ENCODE measurements around the gene NBPF12. TPM values are rescaled to one million over a fixed set of nuclear protein-coding genes. Genes with fewer than 3 reads are reported as not detected.
A peak's percentile ranks its signal among the peaks of the same experiment; 100 is the strongest.
"Not testable (repeated sequence)": the region's sequence is repeated elsewhere in the genome, so short reads cannot be mapped to it uniquely, and the experiment has no call there.

The NBPF12 gene
- total RNA-seq, 2 donors from 2014 or later: 30.7 to 33.9 TPM

DNA sequence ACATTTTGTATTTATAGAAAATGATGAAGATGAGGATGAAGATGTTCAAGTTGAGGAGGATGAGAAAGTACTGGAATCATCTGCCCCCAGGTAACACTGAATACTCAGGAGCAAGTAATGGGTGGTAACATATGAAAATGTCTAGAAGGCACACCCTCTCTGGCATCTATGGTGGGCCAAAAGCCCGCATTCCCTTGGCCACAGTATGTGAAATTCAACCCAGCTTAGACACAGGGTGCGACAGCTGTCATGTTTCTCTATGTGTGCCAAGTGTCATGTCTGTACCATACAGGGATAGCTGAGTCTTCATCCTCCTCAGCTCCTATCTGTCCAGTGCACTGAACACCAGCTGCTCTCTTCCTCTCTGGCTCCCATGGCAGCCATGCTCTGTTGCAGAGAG is 26.2 kb downstream of the NBPF12 start:
- H3K4me1 ChIP-seq (ENCODE audit: control insufficient read depth, insufficient read depth, low read length); H3K4me3 ChIP-seq (ENCODE audit: low read length); DNase-seq; H3K36me3 ChIP-seq (ENCODE audit: control insufficient read depth, insufficient read depth, low read length); H3K9me3 ChIP-seq (ENCODE audit: control insufficient read depth, low read length); H3K9ac ChIP-seq (ENCODE audit: extremely low read depth, low read length, poor library complexity, severe bottlenecking); H3K9me3 Mint-ChIP-seq; H3K4me1 Mint-ChIP-seq; H3K27me3 ChIP-seq (ENCODE audit: control insufficient read depth, insufficient read depth, low read length, poor library complexity, severe bottlenecking); H3K27ac ChIP-seq (ENCODE audit: low read depth, low read length); H3K27me3 Mint-ChIP-seq (ENCODE audit: insufficient read depth); H3K4me3 Mint-ChIP-seq; H3K27ac Mint-ChIP-seq: not testable (repeated sequence)
- 87% methylated on average over 2 of the region's 2 CpGs; no CpG with 5 or more reads in 1 of the 2 experiments for WGBS, 2 experiments (ENCODE audit: insufficient coverage in 1 of 2, insufficient read length in 1 of 2)
- H3K36me3 Mint-ChIP-seq (ENCODE audit: low read depth): peaks cover 44% of the 10 kb centered on the region

DNA sequence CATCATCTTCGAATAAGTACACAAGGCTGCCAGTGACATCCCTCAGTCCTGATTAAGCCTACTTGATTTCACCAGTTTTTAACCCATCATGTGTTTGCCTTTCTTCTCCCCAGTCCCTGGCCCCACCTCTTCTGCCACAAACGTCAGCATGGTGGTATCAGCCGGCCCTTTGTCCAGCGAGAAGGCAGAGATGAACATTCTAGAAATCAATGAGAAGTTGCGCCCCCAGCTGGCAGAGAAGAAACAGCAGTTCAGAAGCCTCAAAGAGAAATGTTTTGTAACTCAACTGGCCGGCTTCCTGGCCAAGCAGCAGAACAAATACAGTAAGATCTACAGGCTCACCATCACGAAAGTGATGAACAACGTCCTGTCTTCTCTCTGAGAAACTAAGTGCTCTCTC is 28.2 kb downstream of the NBPF12 start:
- not testable (repeated sequence) for H3K27me3 ChIP-seq (ENCODE audit: control insufficient read depth, insufficient read depth, low read length, poor library complexity, severe bottlenecking); H3K27ac Mint-ChIP-seq; H3K27me3 Mint-ChIP-seq (ENCODE audit: insufficient read depth); H3K9ac ChIP-seq (ENCODE audit: extremely low read depth, low read length, poor library complexity, severe bottlenecking); H3K4me1 ChIP-seq (ENCODE audit: control insufficient read depth, insufficient read depth, low read length); DNase-seq; H3K4me1 Mint-ChIP-seq; H3K9me3 Mint-ChIP-seq; H3K4me3 Mint-ChIP-seq; H3K4me3 ChIP-seq (ENCODE audit: low read length); H3K9me3 ChIP-seq (ENCODE audit: control insufficient read depth, low read length); H3K27ac ChIP-seq (ENCODE audit: low read depth, low read length)
- TF ChIP-seq, protein P1, sequence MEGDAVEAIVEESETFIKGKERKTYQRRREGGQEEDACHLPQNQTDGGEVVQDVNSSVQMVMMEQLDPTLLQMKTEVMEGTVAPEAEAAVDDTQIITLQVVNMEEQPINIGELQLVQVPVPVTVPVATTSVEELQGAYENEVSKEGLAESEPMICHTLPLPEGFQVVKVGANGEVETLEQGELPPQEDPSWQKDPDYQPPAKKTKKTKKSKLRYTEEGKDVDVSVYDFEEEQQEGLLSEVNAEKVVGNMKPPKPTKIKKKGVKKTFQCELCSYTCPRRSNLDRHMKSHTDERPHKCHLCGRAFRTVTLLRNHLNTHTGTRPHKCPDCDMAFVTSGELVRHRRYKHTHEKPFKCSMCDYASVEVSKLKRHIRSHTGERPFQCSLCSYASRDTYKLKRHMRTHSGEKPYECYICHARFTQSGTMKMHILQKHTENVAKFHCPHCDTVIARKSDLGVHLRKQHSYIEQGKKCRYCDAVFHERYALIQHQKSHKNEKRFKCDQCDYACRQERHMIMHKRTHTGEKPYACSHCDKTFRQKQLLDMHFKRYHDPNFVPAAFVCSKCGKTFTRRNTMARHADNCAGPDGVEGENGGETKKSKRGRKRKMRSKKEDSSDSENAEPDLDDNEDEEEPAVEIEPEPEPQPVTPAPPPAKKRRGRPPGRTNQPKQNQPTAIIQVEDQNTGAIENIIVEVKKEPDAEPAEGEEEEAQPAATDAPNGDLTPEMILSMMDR (conservative IDR thresholded peaks at IDR 0.05): peak; percentile 68
- 73 to 94% methylated on average over 2 to 5 of the region's 8 CpGs for WGBS, 2 experiments (ENCODE audit: insufficient coverage in 1 of 2, insufficient read length in 1 of 2)
- H3K36me3 ChIP-seq (ENCODE audit: control insufficient read depth, insufficient read depth, low read length): peaks cover 11% of the 10 kb centered on the region
- peaks cover 52% of the 10 kb centered on the region for H3K36me3 Mint-ChIP-seq (ENCODE audit: low read depth)

DNA sequence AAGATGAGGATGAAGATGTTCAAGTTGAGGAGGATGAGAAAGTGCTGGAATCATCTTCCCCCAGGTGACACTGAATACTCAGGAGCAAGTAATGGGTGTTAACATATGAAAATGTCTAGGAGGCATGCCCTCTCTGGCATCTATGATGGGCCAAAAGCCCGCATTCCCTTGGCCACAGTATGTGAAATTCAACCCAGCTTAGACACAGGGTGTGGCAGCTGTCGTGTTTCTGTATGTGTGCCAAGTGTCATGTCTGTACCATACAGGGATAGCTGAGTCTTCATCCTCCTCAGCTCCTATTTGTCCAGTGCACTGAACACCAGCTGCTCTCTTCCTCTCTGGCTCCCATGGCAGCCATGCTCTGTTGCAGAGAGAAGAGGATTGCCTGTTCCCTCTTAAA is 32.5 kb downstream of the NBPF12 start:
- not testable (repeated sequence) for H3K27ac ChIP-seq (ENCODE audit: low read depth, low read length); H3K4me3 ChIP-seq (ENCODE audit: low read length); H3K9ac ChIP-seq (ENCODE audit: extremely low read depth, low read length, poor library complexity, severe bottlenecking); H3K27me3 Mint-ChIP-seq (ENCODE audit: insufficient read depth); DNase-seq; H3K27ac Mint-ChIP-seq; H3K36me3 ChIP-seq (ENCODE audit: control insufficient read depth, insufficient read depth, low read length); H3K9me3 ChIP-seq (ENCODE audit: control insufficient read depth, low read length); H3K4me1 ChIP-seq (ENCODE audit: control insufficient read depth, insufficient read depth, low read length); H3K4me1 Mint-ChIP-seq; H3K4me3 Mint-ChIP-seq; H3K9me3 Mint-ChIP-seq; H3K27me3 ChIP-seq (ENCODE audit: control insufficient read depth, insufficient read depth, low read length, poor library complexity, severe bottlenecking)
- 91% methylated on average over 2 of the region's 2 CpGs; no CpG with 5 or more reads in 1 of the 2 experiments for WGBS, 2 experiments (ENCODE audit: insufficient coverage in 1 of 2, insufficient read length in 1 of 2)
- H3K36me3 Mint-ChIP-seq (ENCODE audit: low read depth): peaks cover 35% of the 10 kb centered on the region

DNA sequence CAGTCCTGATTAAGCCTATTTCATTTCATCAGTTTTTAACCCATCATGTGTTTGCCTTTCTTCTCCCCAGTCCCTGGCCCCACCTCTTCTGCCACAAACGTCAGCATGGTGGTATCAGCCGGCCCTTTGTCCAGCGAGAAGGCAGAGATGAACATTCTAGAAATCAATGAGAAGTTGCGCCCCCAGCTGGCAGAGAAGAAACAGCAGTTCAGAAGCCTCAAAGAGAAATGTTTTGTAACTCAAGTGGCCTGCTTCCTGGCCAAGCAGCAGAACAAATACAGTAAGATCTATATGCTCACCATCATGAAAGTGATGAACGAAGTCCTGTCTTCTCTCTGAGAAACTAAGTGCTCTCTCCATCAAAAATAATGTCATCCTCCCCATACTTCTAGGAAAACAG is 34.6 kb downstream of the NBPF12 start:
- not testable (repeated sequence) for H3K4me1 Mint-ChIP-seq; H3K4me3 ChIP-seq (ENCODE audit: low read length); H3K4me3 Mint-ChIP-seq; H3K9me3 Mint-ChIP-seq; H3K27ac ChIP-seq (ENCODE audit: low read depth, low read length); H3K27me3 ChIP-seq (ENCODE audit: control insufficient read depth, insufficient read depth, low read length, poor library complexity, severe bottlenecking); H3K36me3 ChIP-seq (ENCODE audit: control insufficient read depth, insufficient read depth, low read length); H3K27me3 Mint-ChIP-seq (ENCODE audit: insufficient read depth); H3K27ac Mint-ChIP-seq; H3K4me1 ChIP-seq (ENCODE audit: control insufficient read depth, insufficient read depth, low read length); H3K9me3 ChIP-seq (ENCODE audit: control insufficient read depth, low read length); DNase-seq; H3K9ac ChIP-seq (ENCODE audit: extremely low read depth, low read length, poor library complexity, severe bottlenecking)
- H3K36me3 Mint-ChIP-seq (ENCODE audit: low read depth): peaks cover 26% of the 10 kb centered on the region
- TF ChIP-seq, protein P1 (conservative IDR thresholded peaks at IDR 0.05): peak; percentile 46
- 79% methylated on average over 2 of the region's 5 CpGs; no CpG with 5 or more reads in 1 of the 2 experiments for WGBS, 2 experiments (ENCODE audit: insufficient coverage in 1 of 2, insufficient read length in 1 of 2)

DNA sequence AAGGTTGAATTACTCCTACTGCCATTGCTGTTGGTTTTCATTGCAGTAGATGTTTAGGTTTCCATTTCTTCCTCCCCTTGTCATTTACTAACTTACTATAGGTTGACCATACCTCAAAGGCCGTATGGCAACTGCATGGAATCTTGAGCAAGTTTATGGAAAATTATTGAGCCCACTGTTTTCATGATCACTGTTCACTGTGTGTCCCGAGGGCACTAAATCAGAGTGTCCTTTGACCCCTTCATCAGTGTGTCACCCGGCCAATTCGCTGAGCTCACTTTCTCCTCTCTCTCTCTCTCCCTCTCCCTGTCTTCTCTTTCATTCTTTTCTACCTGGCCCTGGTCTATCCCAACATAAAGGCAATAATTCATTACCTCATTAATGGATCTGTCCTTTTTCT is 47.7 kb downstream of the NBPF12 start:
- not testable (repeated sequence) for H3K9me3 ChIP-seq (ENCODE audit: control insufficient read depth, low read length); H3K9me3 Mint-ChIP-seq; H3K4me3 ChIP-seq (ENCODE audit: low read length); H3K4me3 Mint-ChIP-seq; H3K27me3 ChIP-seq (ENCODE audit: control insufficient read depth, insufficient read depth, low read length, poor library complexity, severe bottlenecking); H3K27ac ChIP-seq (ENCODE audit: low read depth, low read length); H3K27ac Mint-ChIP-seq; DNase-seq; H3K27me3 Mint-ChIP-seq (ENCODE audit: insufficient read depth); H3K9ac ChIP-seq (ENCODE audit: extremely low read depth, low read length, poor library complexity, severe bottlenecking); H3K4me1 Mint-ChIP-seq; H3K4me1 ChIP-seq (ENCODE audit: control insufficient read depth, insufficient read depth, low read length); H3K36me3 ChIP-seq (ENCODE audit: control insufficient read depth, insufficient read depth, low read length)
- WGBS, 2 experiments (ENCODE audit: insufficient coverage in 1 of 2, insufficient read length in 1 of 2): 97% methylated on average over 3 of the region's 4 CpGs; no CpG with 5 or more reads in 1 of the 2 experiments
- H3K36me3 Mint-ChIP-seq (ENCODE audit: low read depth): peaks cover 12% of the 10 kb centered on the region

DNA sequence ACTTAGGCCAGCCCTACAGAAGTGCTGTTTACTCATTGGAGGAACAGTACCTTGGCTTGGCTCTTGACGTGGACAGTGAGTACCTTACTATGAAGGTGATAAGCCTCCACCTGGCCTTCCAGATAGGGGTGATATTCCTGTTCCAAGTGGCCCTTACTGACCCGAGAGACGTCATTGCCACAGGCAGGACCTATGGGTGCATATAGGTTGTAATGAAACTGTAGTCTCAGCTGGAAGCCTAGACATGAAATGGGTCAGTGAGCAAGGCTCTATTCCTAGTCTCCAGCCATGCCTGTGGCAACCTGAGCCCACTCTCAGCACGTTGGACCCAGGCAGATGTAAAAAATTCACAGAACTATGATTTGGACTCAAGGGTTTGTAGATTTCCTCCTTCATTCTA is 48.3 kb downstream of the NBPF12 start:
- no CpG with 5 or more reads among the region's 4 CpGs for WGBS, 2 experiments (ENCODE audit: insufficient coverage in 1 of 2, insufficient read length in 1 of 2)
- not testable (repeated sequence) for H3K4me3 Mint-ChIP-seq; H3K9ac ChIP-seq (ENCODE audit: extremely low read depth, low read length, poor library complexity, severe bottlenecking); H3K36me3 ChIP-seq (ENCODE audit: control insufficient read depth, insufficient read depth, low read length); H3K27me3 ChIP-seq (ENCODE audit: control insufficient read depth, insufficient read depth, low read length, poor library complexity, severe bottlenecking); H3K27ac Mint-ChIP-seq; H3K27ac ChIP-seq (ENCODE audit: low read depth, low read length); H3K4me3 ChIP-seq (ENCODE audit: low read length); H3K9me3 ChIP-seq (ENCODE audit: control insufficient read depth, low read length); H3K4me1 ChIP-seq (ENCODE audit: control insufficient read depth, insufficient read depth, low read length); H3K27me3 Mint-ChIP-seq (ENCODE audit: insufficient read depth); H3K9me3 Mint-ChIP-seq; DNase-seq; H3K4me1 Mint-ChIP-seq
- H3K36me3 Mint-ChIP-seq (ENCODE audit: low read depth): peaks cover 12% of the 10 kb centered on the region
